HEK293 (cell line): Measurements from ENCODE around the gene TTC7B.
A peak's percentile ranks its signal among the peaks of the same experiment; 100 is the strongest.

Experiments used
- CTCF ChIA-PET: fragments of 350-600 bp; formaldehyde crosslinking; extraction: SDS; loops from one replicate; lab custom pipeline; 2021; ENCODE audit warnings: antibody characterized with exemption; lab: Yijun Ruan, JAX
- POLR2A ChIA-PET: fragments of 300-600 bp; formaldehyde crosslinking; extraction: SDS; loops from one replicate; lab custom pipeline; 2020; ENCODE audit warnings: antibody characterized with exemption, inconsistent platforms; lab: Yijun Ruan, JAX
- H3K27ac ChIP-seq: fragments of 200-500 bp; sonication (Bioruptor generic); 2 replicates; pipeline ENCODE4 v1.5.1; 2014; ENCODE audit warnings: low read depth, low read length, control low read depth, inconsistent platforms; ENCODE audit errors: extremely low read depth
- H3K36me3 ChIP-seq, 2 experiments: fragments of 200-500 bp in 1 of 2; sonication (Bioruptor generic) in 1 of 2; 1 replicate in 1 of 2; 2 replicates in 1 of 2; pipeline ENCODE4 v1.5.1; 2014 to 2017; ENCODE audit warnings: inconsistent platforms in 2 of 2, low read length in 2 of 2; ENCODE audit not compliant: control insufficient read depth in 2 of 2, insufficient read depth in 1 of 2
- H3K4me1 ChIP-seq: fragments of 200-500 bp; sonication (Bioruptor generic); 2 replicates; pipeline ENCODE4 v1.5.1; 2014; ENCODE audit warnings: mild to moderate bottlenecking, low read length, inconsistent platforms; ENCODE audit not compliant: control insufficient read depth, insufficient read depth
- H3K4me3 ChIP-seq: 2 replicates; pipeline ENCODE4 v1.5.1; 2011; ENCODE audit warnings: low read depth, mild to moderate bottlenecking, control low read depth, low read length, moderate library complexity
- H3K9me3 ChIP-seq: fragments of 200-500 bp; sonication (Bioruptor generic); 2 replicates; pipeline ENCODE4 v1.5.1; 2014; ENCODE audit warnings: low read depth, low read length, inconsistent platforms; ENCODE audit not compliant: control insufficient read depth, insufficient read depth
- FEZF1 ChIP-seq: fragments of 450-650 bp; formaldehyde crosslinking; IDR thresholded peaks from 2 replicates; pipeline ENCODE4 v1.5.1; 2016; ENCODE audit warnings: missing biosample characterization, missing genetic modification characterization
- KLF1 ChIP-seq: fragments of 450-650 bp; formaldehyde crosslinking; IDR thresholded peaks from 2 replicates; pipeline ENCODE4 v1.5.1; 2016; ENCODE audit warnings: missing biosample characterization, missing genetic modification characterization
- KLF17 ChIP-seq: fragments of 450-650 bp; formaldehyde crosslinking; IDR thresholded peaks from 2 replicates; pipeline ENCODE4 v1.5.1; 2016; ENCODE audit warnings: missing biosample characterization, missing genetic modification characterization
- REPIN1 ChIP-seq: fragments of 450-650 bp; formaldehyde crosslinking; IDR thresholded peaks from 2 replicates; pipeline ENCODE4 v1.5.1; 2017; ENCODE audit warnings: missing biosample characterization, missing genetic modification characterization, low read depth
- SP3 ChIP-seq: fragments of 450-650 bp; formaldehyde crosslinking; IDR thresholded peaks from 2 replicates; pipeline ENCODE4 v1.5.1; 2016; ENCODE audit warnings: missing biosample characterization, missing genetic modification characterization
- TSHZ1 ChIP-seq: fragments of 450-650 bp; formaldehyde crosslinking; IDR thresholded peaks from 2 replicates; pipeline ENCODE4 v1.5.1; 2016; ENCODE audit warnings: missing biosample characterization, missing genetic modification characterization, borderline replicate concordance
- ZFP41 ChIP-seq: fragments of 450-650 bp; formaldehyde crosslinking; IDR thresholded peaks from 2 replicates; pipeline ENCODE4 v1.5.1; 2016; ENCODE audit warnings: missing biosample characterization, missing genetic modification characterization, borderline replicate concordance
- ZFP69B ChIP-seq: fragments of 450-650 bp; formaldehyde crosslinking; IDR thresholded peaks from 2 replicates; pipeline ENCODE4 v1.5.1; 2016; ENCODE audit warnings: missing biosample characterization, missing genetic modification characterization
- ZNF239 ChIP-seq: fragments of 450-650 bp; formaldehyde crosslinking; IDR thresholded peaks from 2 replicates; pipeline ENCODE4 v1.5.1; 2016; ENCODE audit warnings: missing biosample characterization, missing genetic modification characterization
- ZNF248 ChIP-seq: fragments of 450-650 bp; formaldehyde crosslinking; IDR thresholded peaks from 2 replicates; pipeline ENCODE4 v1.5.1; 2017; ENCODE audit warnings: missing biosample characterization, missing genetic modification characterization
- ZNF394 ChIP-seq: fragments of 450-650 bp; formaldehyde crosslinking; IDR thresholded peaks from 2 replicates; pipeline ENCODE4 v1.5.1; 2016; ENCODE audit warnings: missing biosample characterization, missing genetic modification characterization, mild to moderate bottlenecking, moderate library complexity, borderline replicate concordance
- ZNF449 ChIP-seq: fragments of 450-650 bp; formaldehyde crosslinking; IDR thresholded peaks from 2 replicates; pipeline ENCODE4 v1.5.1; 2017; ENCODE audit warnings: missing biosample characterization, mild to moderate bottlenecking, missing genetic modification characterization, moderate library complexity
- ZNF514 ChIP-seq: fragments of 450-650 bp; formaldehyde crosslinking; IDR thresholded peaks from 2 replicates; pipeline ENCODE4 v1.5.1; 2016; ENCODE audit warnings: missing biosample characterization, missing genetic modification characterization
- ZNF548 ChIP-seq: fragments of 450-650 bp; formaldehyde crosslinking; IDR thresholded peaks from 2 replicates; pipeline ENCODE4 v1.5.1; 2016; ENCODE audit warnings: missing biosample characterization, missing genetic modification characterization
- ZNF549 ChIP-seq: fragments of 450-650 bp; IDR thresholded peaks from 2 replicates; pipeline ENCODE4 v1.5.1; 2018; ENCODE audit warnings: missing biosample characterization, missing genetic modification characterization, mild to moderate bottlenecking, inconsistent platforms, moderate library complexity
- ZNF624 ChIP-seq: fragments of 450-650 bp; formaldehyde crosslinking; IDR thresholded peaks from 2 replicates; pipeline ENCODE4 v1.5.1; 2017; ENCODE audit warnings: missing biosample characterization, missing genetic modification characterization
- ZSCAN23 ChIP-seq: fragments of 450-650 bp; formaldehyde crosslinking; IDR thresholded peaks from 2 replicates; pipeline ENCODE4 v1.5.1; 2016; ENCODE audit warnings: missing biosample characterization, missing genetic modification characterization
- TF ChIP-seq, protein P1 (sequence below): fragments of 450-650 bp; formaldehyde crosslinking; IDR thresholded peaks from 2 replicates; pipeline ENCODE4 v1.5.1; 2016; ENCODE audit warnings: missing biosample characterization, missing genetic modification characterization
- TF ChIP-seq, protein P2 (sequence below): fragments of 450-650 bp; IDR thresholded peaks from 2 replicates; pipeline ENCODE4 v1.5.1; 2018; ENCODE audit warnings: missing biosample characterization, missing genetic modification characterization
- TF ChIP-seq, protein P3 (sequence below): fragments of 450-650 bp; formaldehyde crosslinking; IDR thresholded peaks from 2 replicates; pipeline ENCODE4 v1.5.1; 2017; ENCODE audit warnings: missing biosample characterization, missing genetic modification characterization

TTC7B gene

DNA sequence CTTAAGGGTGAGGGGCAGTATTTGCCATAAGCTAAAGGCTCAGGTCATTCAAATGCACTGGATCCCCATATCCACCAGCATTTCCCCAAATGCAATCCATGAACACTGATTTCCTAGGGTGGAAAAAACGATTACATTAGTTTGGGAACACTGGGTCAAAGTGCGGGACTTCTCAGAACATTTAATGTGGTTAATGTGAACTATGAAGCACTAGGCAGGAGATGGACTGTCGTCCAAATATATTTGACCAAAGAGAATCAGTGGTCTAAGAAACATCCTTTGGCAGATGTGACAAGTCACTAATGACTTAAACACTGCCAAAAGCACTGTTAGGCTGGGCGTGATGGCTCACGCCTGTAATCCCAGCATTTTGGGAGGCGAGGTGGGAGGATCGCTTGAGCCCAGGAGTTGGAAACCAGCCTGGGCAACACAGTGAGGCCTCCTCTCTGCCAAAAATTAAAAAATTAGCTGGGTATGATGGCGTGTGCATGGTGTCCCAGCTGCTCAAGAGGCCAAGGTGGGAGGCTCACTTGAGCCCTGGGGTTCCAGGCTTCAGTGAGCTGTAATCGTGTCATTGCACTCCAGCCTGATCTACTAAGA is 214.0 kb downstream of the TTC7B start:
- H3K27ac ChIP-seq: no peak overlapping the region
- H3K36me3 ChIP-seq: no peaks in the 10 kb centered on the region
- ChIA-PET CTCF (no interaction called here), POLR2A (interaction anchor here (0.5 kb wide), 1 partner anchor 67 kb away, joined by 8 read pairs; no protein-coding TSS in a partner anchor)
- H3K9me3 ChIP-seq: no peaks in the 10 kb centered on the region
- peaks cover 4% of the 10 kb centered on the region; the same call in 1 of the 2 replicates for H3K4me1 ChIP-seq
- TF ChIP-seq ZNF239 (0 out of 2 replicates have a peak, but pooled peaks have one; percentile 53), REPIN1 (tag by site-specific recombination) (no peak), ZNF548 (no peak), ZNF624 (tag by site-specific recombination) (no peak), KLF17 (no peak)
- no peak overlapping the region for H3K4me3 ChIP-seq

DNA sequence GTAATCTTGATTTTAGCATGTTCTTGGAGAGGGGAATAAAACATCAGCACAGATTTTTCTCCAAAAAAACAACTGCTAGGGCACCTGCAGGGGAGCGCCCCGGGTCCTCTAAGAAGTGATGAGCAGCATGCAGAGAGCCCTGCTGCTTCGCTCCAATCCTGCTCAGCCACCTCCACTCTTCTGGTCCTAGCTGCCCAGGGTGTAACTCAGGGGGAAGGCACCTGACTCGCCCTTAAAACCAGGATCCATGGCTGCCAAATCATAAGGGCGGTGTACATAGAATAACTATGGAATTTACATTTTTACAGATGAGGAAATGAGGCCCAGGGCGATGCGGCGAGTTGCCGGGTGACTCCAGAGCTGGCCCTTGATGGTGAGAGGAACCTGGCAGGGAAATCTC is 214.7 kb downstream of the TTC7B start:
- no peak overlapping the region for H3K27ac ChIP-seq
- H3K36me3 ChIP-seq: no peaks in the 10 kb centered on the region
- TF ChIP-seq ZSCAN23 (tag by site-specific recombination): no peak
- TF ChIP-seq, protein P1, sequence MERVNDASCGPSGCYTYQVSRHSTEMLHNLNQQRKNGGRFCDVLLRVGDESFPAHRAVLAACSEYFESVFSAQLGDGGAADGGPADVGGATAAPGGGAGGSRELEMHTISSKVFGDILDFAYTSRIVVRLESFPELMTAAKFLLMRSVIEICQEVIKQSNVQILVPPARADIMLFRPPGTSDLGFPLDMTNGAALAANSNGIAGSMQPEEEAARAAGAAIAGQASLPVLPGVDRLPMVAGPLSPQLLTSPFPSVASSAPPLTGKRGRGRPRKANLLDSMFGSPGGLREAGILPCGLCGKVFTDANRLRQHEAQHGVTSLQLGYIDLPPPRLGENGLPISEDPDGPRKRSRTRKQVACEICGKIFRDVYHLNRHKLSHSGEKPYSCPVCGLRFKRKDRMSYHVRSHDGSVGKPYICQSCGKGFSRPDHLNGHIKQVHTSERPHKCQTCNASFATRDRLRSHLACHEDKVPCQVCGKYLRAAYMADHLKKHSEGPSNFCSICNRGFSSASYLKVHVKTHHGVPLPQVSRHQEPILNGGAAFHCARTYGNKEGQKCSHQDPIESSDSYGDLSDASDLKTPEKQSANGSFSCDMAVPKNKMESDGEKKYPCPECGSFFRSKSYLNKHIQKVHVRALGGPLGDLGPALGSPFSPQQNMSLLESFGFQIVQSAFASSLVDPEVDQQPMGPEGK: no peak
- no peak for TF ChIP-seq ZNF549 (tag by site-specific recombination)
- no peak for TF ChIP-seq ZNF449 (tag by site-specific recombination)
- no peak for TF ChIP-seq ZFP41 (tag by site-specific recombination)
- TF ChIP-seq, protein P2, sequence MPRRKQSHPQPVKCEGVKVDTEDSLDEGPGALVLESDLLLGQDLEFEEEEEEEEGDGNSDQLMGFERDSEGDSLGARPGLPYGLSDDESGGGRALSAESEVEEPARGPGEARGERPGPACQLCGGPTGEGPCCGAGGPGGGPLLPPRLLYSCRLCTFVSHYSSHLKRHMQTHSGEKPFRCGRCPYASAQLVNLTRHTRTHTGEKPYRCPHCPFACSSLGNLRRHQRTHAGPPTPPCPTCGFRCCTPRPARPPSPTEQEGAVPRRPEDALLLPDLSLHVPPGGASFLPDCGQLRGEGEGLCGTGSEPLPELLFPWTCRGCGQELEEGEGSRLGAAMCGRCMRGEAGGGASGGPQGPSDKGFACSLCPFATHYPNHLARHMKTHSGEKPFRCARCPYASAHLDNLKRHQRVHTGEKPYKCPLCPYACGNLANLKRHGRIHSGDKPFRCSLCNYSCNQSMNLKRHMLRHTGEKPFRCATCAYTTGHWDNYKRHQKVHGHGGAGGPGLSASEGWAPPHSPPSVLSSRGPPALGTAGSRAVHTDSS (tag by site-specific recombination): no peak
- TF ChIP-seq, all 188 proteins: peak for 0
- Histone ChIP-seq H3K4me1 (peaks cover 4% of the 10 kb centered on the region; the same call in 1 of the 2 replicates), H3K9me3 (no peaks in the 10 kb centered on the region), H3K4me3 (no peak overlapping the region)
- ChIA-PET CTCF (no interaction called here), POLR2A (no interaction called here)

DNA sequence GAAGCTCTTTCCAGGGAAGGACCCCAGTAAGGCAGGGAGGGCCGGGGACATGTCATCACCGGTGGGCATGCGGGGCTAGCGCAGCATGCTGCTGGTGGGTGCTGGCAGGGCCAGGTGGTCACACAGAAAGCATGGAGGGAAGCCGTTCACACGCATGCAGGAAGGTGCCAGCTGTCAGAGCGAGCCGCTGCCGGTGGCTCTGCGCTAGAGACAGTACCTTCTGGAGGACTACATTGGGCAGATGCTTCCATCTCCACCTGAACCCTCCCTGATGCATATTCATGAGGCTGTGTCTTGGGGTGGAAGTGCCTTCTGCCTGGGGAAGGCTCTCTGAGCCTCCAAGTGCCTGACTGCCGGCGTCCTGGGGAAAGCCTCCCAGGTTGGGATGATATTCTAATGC is 215.6 kb downstream of the TTC7B start:
- no peaks in the 10 kb centered on the region for H3K36me3 ChIP-seq
- H3K4me1 ChIP-seq: peaks cover 4% of the 10 kb centered on the region; the same call in 1 of the 2 replicates
- H3K27ac ChIP-seq: no peak overlapping the region
- no peak overlapping the region for H3K4me3 ChIP-seq
- POLR2A ChIA-PET: no interaction called here
- CTCF ChIA-PET: interaction anchor here (0.6 kb wide), 1 partner anchor 300 kb away, joined by 3 read pairs; no protein-coding TSS in a partner anchor
- H3K9me3 ChIP-seq: no peaks in the 10 kb centered on the region
- TF ChIP-seq ZNF248 (tag by site-specific recombination): no peak
- no peak for TF ChIP-seq FEZF1
- TF ChIP-seq, protein P3, sequence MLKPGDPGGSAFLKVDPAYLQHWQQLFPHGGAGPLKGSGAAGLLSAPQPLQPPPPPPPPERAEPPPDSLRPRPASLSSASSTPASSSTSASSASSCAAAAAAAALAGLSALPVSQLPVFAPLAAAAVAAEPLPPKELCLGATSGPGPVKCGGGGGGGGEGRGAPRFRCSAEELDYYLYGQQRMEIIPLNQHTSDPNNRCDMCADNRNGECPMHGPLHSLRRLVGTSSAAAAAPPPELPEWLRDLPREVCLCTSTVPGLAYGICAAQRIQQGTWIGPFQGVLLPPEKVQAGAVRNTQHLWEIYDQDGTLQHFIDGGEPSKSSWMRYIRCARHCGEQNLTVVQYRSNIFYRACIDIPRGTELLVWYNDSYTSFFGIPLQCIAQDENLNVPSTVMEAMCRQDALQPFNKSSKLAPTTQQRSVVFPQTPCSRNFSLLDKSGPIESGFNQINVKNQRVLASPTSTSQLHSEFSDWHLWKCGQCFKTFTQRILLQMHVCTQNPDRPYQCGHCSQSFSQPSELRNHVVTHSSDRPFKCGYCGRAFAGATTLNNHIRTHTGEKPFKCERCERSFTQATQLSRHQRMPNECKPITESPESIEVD (tag by site-specific recombination): no peak
- TF ChIP-seq ZFP69B: no peak
- TF ChIP-seq ZNF514 (tag by site-specific recombination): no peak
- TF ChIP-seq SP3 (tag by site-specific recombination): no peak
- no peak for TF ChIP-seq ZNF394 (tag by site-specific recombination)
- TF ChIP-seq TSHZ1 (tag by site-specific recombination): no peak
- TF ChIP-seq KLF1 (tag by site-specific recombination): no peak
